Neural cell (in vitro differentiated cells): ENCODE data around the gene SP140. TPM values are rescaled to one million over a fixed set of nuclear protein-coding genes. Genes with fewer than 3 reads are reported as not detected.

Source experiments
- H2AFZ ChIP-seq: fragments of 200-600, 300-800 bp; sonication (generic), shearing (Covaris generic); 2 replicates; pipeline ENCODE4 v1.6.0; 2014; ENCODE audit warnings: low read depth, mild to moderate bottlenecking, antibody characterized with exemption, low read length, moderate library complexity
- H3F3A ChIP-seq: fragments of 200-600 bp; shearing (Covaris generic); 2 replicates; pipeline ENCODE4 v1.6.1; 2016; ENCODE audit warnings: mild to moderate bottlenecking, moderate library complexity, mixed read lengths, antibody characterized with exemption, low read length; ENCODE audit not compliant: insufficient read depth, poor library complexity, severe bottlenecking
- H3K27ac ChIP-seq: fragments of 200-600, 300-800 bp; sonication (generic), shearing (Covaris generic); 2 replicates; pipeline ENCODE4 v1.5.1; 2014; ENCODE audit warnings: mild to moderate bottlenecking, low read length, moderate library complexity
- H3K27me3 ChIP-seq: fragments of 300-800, 200-600 bp; sonication (generic), shearing (Covaris generic); 2 replicates; pipeline ENCODE4 v1.6.0; 2014; ENCODE audit warnings: mild to moderate bottlenecking, low read depth, low read length, moderate library complexity; ENCODE audit not compliant: insufficient read depth
- H3K36me3 ChIP-seq: fragments of 300-800, 200-600 bp; sonication (generic), shearing (Covaris generic); 2 replicates; pipeline ENCODE4 v1.5.1; 2014; ENCODE audit warnings: mild to moderate bottlenecking, antibody characterized with exemption, low read length, moderate library complexity; ENCODE audit not compliant: insufficient read depth
- H3K4me2 ChIP-seq: fragments of 300-800, 200-600 bp; sonication (generic), shearing (Covaris generic); 2 replicates; pipeline ENCODE4 v1.6.0; 2014; ENCODE audit warnings: mild to moderate bottlenecking, low read length
- H3K4me3 ChIP-seq: fragments of 300-800, 200-600 bp; sonication (generic), shearing (Covaris generic); 2 replicates; pipeline ENCODE4 v1.5.1; 2014; ENCODE audit warnings: mild to moderate bottlenecking, low read length, moderate library complexity
- H3K79me2 ChIP-seq: fragments of 200-600 bp; shearing (Covaris generic); replicated peaks from 2 replicates; pipeline ENCODE4 v1.6.0; 2014; ENCODE audit warnings: mild to moderate bottlenecking, low read length, moderate library complexity; ENCODE audit not compliant: insufficient read depth
- H3K9ac ChIP-seq: fragments of 300-800, 200-600 bp; sonication (generic), shearing (Covaris generic); 2 replicates; pipeline ENCODE4 v1.6.1; 2016; ENCODE audit warnings: mild to moderate bottlenecking, low read length, mixed read lengths
- H3K9me2 ChIP-seq: fragments of 200-600 bp; shearing (Covaris generic); 2 replicates; pipeline ENCODE4 v1.6.1; 2016; ENCODE audit warnings: mild to moderate bottlenecking, low read length, mixed read lengths; ENCODE audit not compliant: insufficient read depth
- H3K9me3 ChIP-seq: fragments of 200-600, 300-800 bp; sonication (generic), shearing (Covaris generic); 2 replicates; pipeline ENCODE4 v1.6.1; 2016; ENCODE audit warnings: mild to moderate bottlenecking, mixed run types, low read length, moderate library complexity, mixed read lengths
- H4K20me1 ChIP-seq: fragments of 200-600 bp; shearing (Covaris generic); 2 replicates; pipeline ENCODE4 v1.6.1; 2016; ENCODE audit warnings: mild to moderate bottlenecking, mixed run types; ENCODE audit not compliant: insufficient read depth
- CTCF ChIP-seq: fragments of 450-650 bp; IDR thresholded peaks from 2 replicates; pipeline ENCODE4 v1.5.1; 2014; ENCODE audit warnings: antibody characterized with exemption, mild to moderate bottlenecking, moderate library complexity; ENCODE audit not compliant: poor library complexity, severe bottlenecking
- EP300 ChIP-seq: fragments of 450-650 bp; conservative IDR thresholded peaks from 2 replicates; pipeline ENCODE4 v1.6.1; 2014; ENCODE audit warnings: antibody characterized with exemption, mild to moderate bottlenecking, moderate library complexity; ENCODE audit not compliant: poor library complexity, severe bottlenecking
- EZH2 ChIP-seq: fragments of 200-600, 300-800 bp; shearing (Covaris generic), sonication (generic); IDR thresholded peaks from 2 replicates; pipeline ENCODE4 v1.6.1; 2014; ENCODE audit warnings: antibody characterized with exemption, low read length, borderline replicate concordance, mild to moderate bottlenecking; ENCODE audit not compliant: insufficient read depth, poor library complexity, severe bottlenecking
- MXI1 ChIP-seq: fragments of 450-650 bp; conservative IDR thresholded peaks from 2 replicates; pipeline ENCODE4 v1.6.1; 2014; ENCODE audit warnings: antibody characterized with exemption, mild to moderate bottlenecking; ENCODE audit not compliant: poor library complexity, severe bottlenecking
- POLR2AphosphoS5 ChIP-seq: IDR thresholded peaks from 2 replicates; pipeline ENCODE4 v1.6.1; 2012
- RAD21 ChIP-seq: fragments of 450-650 bp; conservative IDR thresholded peaks from 2 replicates; pipeline ENCODE4 v1.6.1; 2014; ENCODE audit warnings: antibody characterized with exemption, mild to moderate bottlenecking, moderate library complexity
- SMC3 ChIP-seq: fragments of 450-650 bp; conservative IDR thresholded peaks from 2 replicates; pipeline ENCODE4 v1.6.1; 2014; ENCODE audit warnings: antibody characterized with exemption, mild to moderate bottlenecking, moderate library complexity; ENCODE audit not compliant: poor library complexity
- TAF1 ChIP-seq: IDR thresholded peaks from 2 replicates; pipeline ENCODE4 v1.6.1; 2012; ENCODE audit warnings: low read depth
- polyA plus RNA-seq: library from polyadenylated mRNA; depleted of rRNA; stranded (reverse); fragments of >200 nt; gene quantifications from 2 replicates; pipeline ENCODE4 v1.2.3, GENCODE V29; 2014
- TF ChIP-seq, protein P1 (sequence below): IDR thresholded peaks from 2 replicates; pipeline ENCODE4 v1.6.1; 2012; ENCODE audit warnings: borderline replicate concordance

The SP140 gene
- polyA plus RNA-seq, 1 donor from 2014 or later, result 0.74 TPM

DNA sequence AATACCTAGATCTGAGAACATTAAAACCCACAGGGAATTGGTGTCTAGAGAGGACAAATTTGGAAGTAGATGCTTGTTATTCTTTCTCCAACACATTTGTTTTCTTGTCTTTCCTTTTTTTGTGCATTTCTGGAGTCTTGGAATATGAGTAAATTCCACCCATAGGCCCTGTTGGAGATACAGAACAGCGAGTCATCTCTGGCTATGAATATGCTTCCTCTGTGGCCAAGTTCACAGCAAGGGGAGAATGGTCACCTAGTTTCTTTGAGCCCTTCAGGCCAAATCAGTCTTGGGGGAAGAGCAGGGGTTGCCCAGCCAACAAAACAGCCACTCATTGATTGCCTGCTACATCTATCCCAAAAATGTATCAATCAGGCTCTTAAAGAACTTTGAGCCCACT, 132.8 kb downstream of the SP140 start:
- no peak for TF ChIP-seq RAD21
- TF ChIP-seq EP300, result no peak
- TF ChIP-seq SMC3, result no peak
- no peak for TF ChIP-seq TAF1
- TF ChIP-seq MXI1, result no peak
- TF ChIP-seq CTCF, result no peak
- H3F3A ChIP-seq, result no peaks in the 10 kb centered on the region
- no peaks in the 10 kb centered on the region for H4K20me1 ChIP-seq

DNA sequence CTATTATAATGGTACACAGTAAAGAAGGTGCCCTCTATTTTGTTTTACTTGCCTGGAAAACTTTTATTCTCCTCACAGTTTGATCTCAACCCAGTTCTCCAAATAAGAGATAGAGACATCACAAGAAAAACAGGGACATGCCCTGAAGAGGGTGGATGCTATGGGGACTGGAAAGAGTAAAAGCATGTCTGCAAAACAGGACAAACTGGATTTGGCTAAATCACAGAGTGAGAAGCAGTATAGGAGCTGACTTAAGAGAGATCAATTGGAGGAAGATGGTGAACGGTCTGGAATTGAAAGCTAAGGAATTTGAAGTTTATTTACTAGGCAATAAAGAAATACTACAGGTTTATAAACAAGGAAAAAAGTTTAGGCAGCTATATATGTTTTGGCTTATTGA, 134.5 kb downstream of the SP140 start:
- Histone ChIP-seq H3K9ac (no peak overlapping the region), H3K36me3 (no peaks in the 10 kb centered on the region), H2AFZ (no peak overlapping the region), H3K9me2 (no peaks in the 10 kb centered on the region), H3F3A (no peaks in the 10 kb centered on the region), H3K4me3 (no peak overlapping the region), H3K27ac (no peak overlapping the region), H4K20me1 (no peaks in the 10 kb centered on the region), H3K9me3 (no peaks in the 10 kb centered on the region), H3K4me2 (no peak overlapping the region), H3K27me3 (no peaks in the 10 kb centered on the region), H3K79me2 (no peaks in the 10 kb centered on the region)
- TF ChIP-seq CTCF (no peak), POLR2AphosphoS5 (no peak), RAD21 (no peak), EZH2 (no peak), TAF1 (no peak), MXI1 (no peak), SMC3 (no peak), EP300 (no peak)
- TF ChIP-seq, protein P1, sequence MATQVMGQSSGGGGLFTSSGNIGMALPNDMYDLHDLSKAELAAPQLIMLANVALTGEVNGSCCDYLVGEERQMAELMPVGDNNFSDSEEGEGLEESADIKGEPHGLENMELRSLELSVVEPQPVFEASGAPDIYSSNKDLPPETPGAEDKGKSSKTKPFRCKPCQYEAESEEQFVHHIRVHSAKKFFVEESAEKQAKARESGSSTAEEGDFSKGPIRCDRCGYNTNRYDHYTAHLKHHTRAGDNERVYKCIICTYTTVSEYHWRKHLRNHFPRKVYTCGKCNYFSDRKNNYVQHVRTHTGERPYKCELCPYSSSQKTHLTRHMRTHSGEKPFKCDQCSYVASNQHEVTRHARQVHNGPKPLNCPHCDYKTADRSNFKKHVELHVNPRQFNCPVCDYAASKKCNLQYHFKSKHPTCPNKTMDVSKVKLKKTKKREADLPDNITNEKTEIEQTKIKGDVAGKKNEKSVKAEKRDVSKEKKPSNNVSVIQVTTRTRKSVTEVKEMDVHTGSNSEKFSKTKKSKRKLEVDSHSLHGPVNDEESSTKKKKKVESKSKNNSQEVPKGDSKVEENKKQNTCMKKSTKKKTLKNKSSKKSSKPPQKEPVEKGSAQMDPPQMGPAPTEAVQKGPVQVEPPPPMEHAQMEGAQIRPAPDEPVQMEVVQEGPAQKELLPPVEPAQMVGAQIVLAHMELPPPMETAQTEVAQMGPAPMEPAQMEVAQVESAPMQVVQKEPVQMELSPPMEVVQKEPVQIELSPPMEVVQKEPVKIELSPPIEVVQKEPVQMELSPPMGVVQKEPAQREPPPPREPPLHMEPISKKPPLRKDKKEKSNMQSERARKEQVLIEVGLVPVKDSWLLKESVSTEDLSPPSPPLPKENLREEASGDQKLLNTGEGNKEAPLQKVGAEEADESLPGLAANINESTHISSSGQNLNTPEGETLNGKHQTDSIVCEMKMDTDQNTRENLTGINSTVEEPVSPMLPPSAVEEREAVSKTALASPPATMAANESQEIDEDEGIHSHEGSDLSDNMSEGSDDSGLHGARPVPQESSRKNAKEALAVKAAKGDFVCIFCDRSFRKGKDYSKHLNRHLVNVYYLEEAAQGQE, result no peak

More for the DNA sequence above, 132.8 kb downstream of the SP140 start:
- no peak overlapping the region for H3K4me2 ChIP-seq
- no peak overlapping the region for H3K27ac ChIP-seq
- no peak overlapping the region for H2AFZ ChIP-seq
- H3K36me3 ChIP-seq, result no peaks in the 10 kb centered on the region
- H3K79me2 ChIP-seq, result no peaks in the 10 kb centered on the region
- no peaks in the 10 kb centered on the region for H3K27me3 ChIP-seq
- H3K9me3 ChIP-seq, result no peaks in the 10 kb centered on the region
- no peak overlapping the region for H3K4me3 ChIP-seq
- H3K9ac ChIP-seq, result no peak overlapping the region
- H3K9me2 ChIP-seq, result no peaks in the 10 kb centered on the region
